Esophagus squamous epithelium (tissue), 5 donors: ENCODE results near the gene TMPRSS11F. TPM values are rescaled to one million over a fixed set of nuclear protein-coding genes. Genes with fewer than 3 reads are reported as not detected.

Experiments
- DNase-seq: peaks from one replicate; lab custom pipeline; 2025; lab: John Stamatoyannopoulos, UW
- H3K27ac ChIP-seq, 4 donors: fragments of 200-600 bp; sonication (generic); one replicate each; pipeline ENCODE4 v1.5.1; 2016 to 2019; ENCODE audit warnings: mild to moderate bottlenecking in 1 of 4
- H3K27me3 ChIP-seq, 4 donors: fragments of 200-600 bp; sonication (generic); 1 replicate in 3 of 4; 2 replicates in 1 of 4; pipeline versions ENCODE4 v1.5.1 to v1.6.0; 2017 to 2021; ENCODE audit warnings: antibody characterized with exemption in 1 of 4
- H3K36me3 ChIP-seq, 3 donors: fragments of 200-600 bp; sonication (generic); one replicate each; pipeline ENCODE4 v1.5.1; 2016 to 2019
- H3K4me1 ChIP-seq, 3 donors: fragments of 200-600 bp; sonication (generic); one replicate each; pipeline ENCODE4 v1.5.1; 2017 to 2019
- H3K4me3 ChIP-seq, 4 donors: fragments of 200-600 bp; sonication (generic); 1 replicate in 3 of 4; 2 replicates in 1 of 4; pipeline ENCODE4 v1.5.1; 2016 to 2019; ENCODE audit warnings: mild to moderate bottlenecking in 2 of 4, moderate library complexity in 1 of 4
- H3K9me3 ChIP-seq, 3 donors: fragments of 200-600 bp; sonication (generic); one replicate each; pipeline ENCODE4 v1.5.1; 2016 to 2019
- POLR2A ChIP-seq, 4 donors: fragments of 450-650 bp; IDR thresholded peaks; one replicate each; pipeline ENCODE4 v1.6.1; 2017; ENCODE audit warnings: antibody characterized with exemption in 4 of 4, mild to moderate bottlenecking in 4 of 4, moderate library complexity in 3 of 4
- WGBS, 2 donors: methylation state at CpG; one replicate each; pipeline ENCODE4 v1.1.5; 2018; 5-methylcytosine and 5-hydroxymethylcytosine counted together
- intact Hi-C: fragments of 100-400 bp; cut with DNase I; formaldehyde crosslinking; loops from one replicate; pipeline ENCODE4 v1.15.0; 2022
- small RNA-seq, 4 donors: library from RNA; depleted of rRNA; stranded (forward); fragments of <200 nt; gene quantifications; one replicate each; pipeline ENCODE3, GENCODE V24; 2016
- total RNA-seq, 4 donors: library from RNA; depleted of rRNA; stranded (reverse); fragments of >200 nt; gene quantifications; one replicate each; pipeline ENCODE4 v1.1.0, GENCODE V29; 2016
- TF ChIP-seq, protein P1 (sequence below), 6 experiments: fragments of 450-650 bp in 4 of 6; fragments of 200-600 bp in 2 of 6; sonication (generic) in 2 of 6; IDR thresholded peaks; one replicate each; pipeline ENCODE4 v1.5.1; 2016 to 2019; ENCODE audit warnings: antibody characterized with exemption in 6 of 6, mild to moderate bottlenecking in 4 of 6, moderate library complexity in 4 of 6
- donor health status: DM: yes; HTN: yes; CAD: no.

The TMPRSS11F gene
- total RNA-seq, 4 donors from 2014 or later, result 12.6 to 49.6 (median 19.0) TPM

DNA sequence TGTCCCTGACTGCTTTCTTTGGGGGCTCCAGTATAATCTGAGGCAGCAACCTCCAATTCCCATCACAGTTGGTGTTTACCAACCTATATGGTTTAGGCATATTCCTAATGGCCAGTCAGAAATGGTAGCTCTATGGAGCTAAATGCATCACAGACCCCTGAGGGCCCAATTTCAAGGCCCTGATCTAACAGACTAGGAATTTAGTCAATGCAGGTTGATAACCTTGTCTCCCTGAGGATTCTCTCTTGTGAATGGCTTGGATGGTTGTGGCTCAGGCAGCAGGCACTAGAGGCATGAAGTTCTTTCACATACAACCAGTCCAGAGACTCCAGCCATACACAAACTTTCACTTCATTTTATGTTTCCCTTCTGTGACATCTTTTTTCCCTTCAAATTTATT lies 59.4 kb downstream of the TMPRSS11F start:
- no peak overlapping the region for H3K27ac ChIP-seq
- H3K9me3 ChIP-seq, result no peaks in the 10 kb centered on the region
- H3K27me3 ChIP-seq, result no peaks in the 10 kb centered on the region
- intact Hi-C loops, result no loop called here
- DNase-seq, result no peak
- H3K4me3 ChIP-seq, result no peak overlapping the region
- H3K36me3 ChIP-seq, result no peaks in the 10 kb centered on the region
- no peak for TF ChIP-seq POLR2A (IDR thresholded peaks at IDR 0.05)
- TF ChIP-seq, protein P1, sequence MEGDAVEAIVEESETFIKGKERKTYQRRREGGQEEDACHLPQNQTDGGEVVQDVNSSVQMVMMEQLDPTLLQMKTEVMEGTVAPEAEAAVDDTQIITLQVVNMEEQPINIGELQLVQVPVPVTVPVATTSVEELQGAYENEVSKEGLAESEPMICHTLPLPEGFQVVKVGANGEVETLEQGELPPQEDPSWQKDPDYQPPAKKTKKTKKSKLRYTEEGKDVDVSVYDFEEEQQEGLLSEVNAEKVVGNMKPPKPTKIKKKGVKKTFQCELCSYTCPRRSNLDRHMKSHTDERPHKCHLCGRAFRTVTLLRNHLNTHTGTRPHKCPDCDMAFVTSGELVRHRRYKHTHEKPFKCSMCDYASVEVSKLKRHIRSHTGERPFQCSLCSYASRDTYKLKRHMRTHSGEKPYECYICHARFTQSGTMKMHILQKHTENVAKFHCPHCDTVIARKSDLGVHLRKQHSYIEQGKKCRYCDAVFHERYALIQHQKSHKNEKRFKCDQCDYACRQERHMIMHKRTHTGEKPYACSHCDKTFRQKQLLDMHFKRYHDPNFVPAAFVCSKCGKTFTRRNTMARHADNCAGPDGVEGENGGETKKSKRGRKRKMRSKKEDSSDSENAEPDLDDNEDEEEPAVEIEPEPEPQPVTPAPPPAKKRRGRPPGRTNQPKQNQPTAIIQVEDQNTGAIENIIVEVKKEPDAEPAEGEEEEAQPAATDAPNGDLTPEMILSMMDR (IDR thresholded peaks at IDR 0.05), result no peak
- no peaks in the 10 kb centered on the region for H3K4me1 ChIP-seq

DNA sequence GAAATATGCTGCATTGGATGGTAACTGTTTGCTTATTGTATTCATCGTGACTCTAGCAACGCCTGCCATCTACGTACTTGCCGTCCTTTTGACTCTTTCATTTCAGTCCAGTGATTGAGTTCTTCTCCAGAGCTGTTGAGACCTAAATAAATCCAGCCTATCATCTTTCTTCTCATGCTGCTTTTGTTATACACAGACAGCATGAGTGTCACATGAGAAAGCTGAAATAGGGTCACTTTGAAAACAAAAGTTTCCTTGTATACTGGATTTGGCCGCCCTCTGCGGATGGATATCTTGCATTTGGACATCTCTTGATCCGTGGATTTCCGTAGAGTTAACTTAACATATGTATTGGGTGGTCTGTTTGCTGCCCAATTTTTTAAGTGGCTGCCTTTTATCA lies 67.2 kb downstream of the TMPRSS11F start:
- Histone ChIP-seq H3K4me3 (no peak overlapping the region), H3K9me3 (no peaks in the 10 kb centered on the region), H3K4me1 (no peaks in the 10 kb centered on the region), H3K27me3 (no peaks in the 10 kb centered on the region), H3K27ac (no peak overlapping the region), H3K36me3 (peaks cover 0 to 4% (median 0%) of the 10 kb centered on the region in 3 donors)
- no peak for DNase-seq
- intact Hi-C loops, result no loop called here
- no peak for TF ChIP-seq POLR2A (IDR thresholded peaks at IDR 0.05)
- TF ChIP-seq, protein P1 (IDR thresholded peaks at IDR 0.05), result no peak
- 90 to 92% methylated on average over 8 of the region's 8 CpGs for WGBS, 2 donors

- intact Hi-C loops, result no loop called here
- no peaks in the 10 kb centered on the region for H3K27me3 ChIP-seq
- H3K27ac ChIP-seq, result no peak overlapping the region
- H3K4me1 ChIP-seq, result peaks cover 0 to 5% (median 0%) of the 10 kb centered on the region in 3 donors
- no peak for DNase-seq
- no peak for TF ChIP-seq POLR2A (IDR thresholded peaks at IDR 0.05)
- TF ChIP-seq, protein P1 (IDR thresholded peaks at IDR 0.05), result no peak
- H3K36me3 ChIP-seq, result no peaks in the 10 kb centered on the region
- no peak overlapping the region for H3K4me3 ChIP-seq
- WGBS, 2 donors, result 94 to 95% methylated on average over 10 to 12 of the region's 28 CpGs
- no peaks in the 10 kb centered on the region for H3K9me3 ChIP-seq
These were observed 91.4 kb downstream of the TMPRSS11F start for GRCh38 chr4:68038272-68038671.

DNA sequence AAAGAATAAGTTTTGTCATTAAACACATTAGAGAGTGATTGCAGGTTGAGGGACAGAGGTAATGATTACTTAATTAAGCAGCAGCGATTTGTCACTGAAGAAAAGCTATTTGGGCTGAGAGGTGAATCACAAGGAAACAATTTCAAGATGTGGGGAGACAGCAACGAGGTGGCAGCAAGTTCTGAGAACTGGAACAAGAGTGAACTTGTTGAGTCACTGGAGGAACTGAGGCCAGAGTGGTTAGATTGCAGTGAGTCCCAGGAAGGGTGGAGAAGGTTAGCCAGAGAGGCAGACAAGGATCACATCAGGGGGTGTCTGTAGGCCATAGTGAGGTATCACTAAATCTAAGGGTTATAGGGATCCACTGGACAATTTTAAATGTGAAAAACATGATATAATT lies 108.5 kb downstream of the TMPRSS11F start:
- H3K27ac ChIP-seq, result peak overlapping the region in 2 of 4 donors; percentile 41 to 62
- 28 to 31% methylated on average over 2 of the region's 2 CpGs for WGBS, 2 donors
- intact Hi-C loops, result no loop called here
- peaks cover 0 to 12% (median 0%) of the 10 kb centered on the region in 3 donors for H3K4me1 ChIP-seq
- no peaks in the 10 kb centered on the region for H3K9me3 ChIP-seq
- H3K4me3 ChIP-seq, result no peak overlapping the region
- no peak for TF ChIP-seq POLR2A (IDR thresholded peaks at IDR 0.05)
- TF ChIP-seq, protein P1 (IDR thresholded peaks at IDR 0.05), result no peak
- no peaks in the 10 kb centered on the region for H3K27me3 ChIP-seq
- H3K36me3 ChIP-seq, result no peaks in the 10 kb centered on the region
- DNase-seq, result no peak

- Histone ChIP-seq H3K36me3 (no peaks in the 10 kb centered on the region), H3K4me3 (no peak overlapping the region), H3K9me3 (no peaks in the 10 kb centered on the region), H3K27ac (no peak overlapping the region), H3K27me3 (no peaks in the 10 kb centered on the region), H3K4me1 (no peaks in the 10 kb centered on the region)
- intact Hi-C loops, result no loop called here
- no peak for TF ChIP-seq POLR2A (IDR thresholded peaks at IDR 0.05)
- TF ChIP-seq, protein P1 (IDR thresholded peaks at IDR 0.05), result no peak
- DNase-seq, result no peak
These were observed 118.0 kb downstream of the TMPRSS11F start for GRCh38 chr4:68011684-68012083.

Small RNAs within 50 kb of the gene (small RNA-seq; reads per million reads assigned to genes)
- 0 reads per million in 4 donors for gene RNU6-95P

Other genes with a start within 250 kb of the TMPRSS11F start
- gene TMPRSS11D, start 245.9 kb downstream of the TMPRSS11F start, total RNA-seq, result 100 to 1,000 TPM in 3 of 4 donors, 10 to 100 TPM in 1; 45.0 to 208 (median 163) TPM
- gene TMPRSS11A, start 166.4 kb downstream of the TMPRSS11F start, total RNA-seq, result 100 to 1,000 TPM in 2 of 4 donors, 10 to 100 TPM in 2; 36.6 to 153 (median 93.2) TPM
- 100 to 1,000 TPM in 3 of 4 donors, 10 to 100 TPM in 1; 60.0 to 365 (median 290) TPM for gene TMPRSS11B, start 115.8 kb upstream of the TMPRSS11F start, total RNA-seq
- 10 to 100 TPM; 36.1 to 79.9 (median 50.7) TPM for gene YTHDC1, start 220.2 kb upstream of the TMPRSS11F start, total RNA-seq